ENCODE measurements around the gene RGS7BP. TPM values are rescaled to one million over a fixed set of nuclear protein-coding genes. Genes with fewer than 3 reads are reported as not detected.
"Not testable (repeated sequence)": the region's sequence is repeated elsewhere in the genome, so short reads cannot be mapped to it uniquely, and the experiment has no call there.

Gene RGS7BP
- total RNA-seq, 1 donor from 2014 or later, result 1.6 TPM

- H3K36me3 ChIP-seq (ENCODE audit: control insufficient read depth in 3 of 3, insufficient read depth in 3 of 3, low read length in 3 of 3), result no peaks in the 10 kb centered on the region
- H3K4me3 ChIP-seq (ENCODE audit: low read length in 3 of 3), result no peak overlapping the region
- no peaks in the 10 kb centered on the region for H3K9me3 ChIP-seq (ENCODE audit: control insufficient read depth in 3 of 3, low read length in 3 of 3)
- H3K9ac ChIP-seq (ENCODE audit: low read depth in 1 of 3, low read length in 3 of 3), result no peak overlapping the region
- H3K4me1 ChIP-seq (ENCODE audit: control insufficient read depth in 3 of 3, insufficient read depth in 3 of 3, low read length in 3 of 3), result no peaks in the 10 kb centered on the region
- no peaks in the 10 kb centered on the region for H3K27me3 ChIP-seq (ENCODE audit: control insufficient read depth in 3 of 3, insufficient read depth in 3 of 3, low read length in 3 of 3)
- H3K27ac ChIP-seq (ENCODE audit: low read depth, low read length), result no peak overlapping the region
Measured at GRCh38 chr5:64532657-64533056, 26.8 kb downstream of the RGS7BP start.

GRCh38 chr5:64534033-64534432 is 28.2 kb downstream of the RGS7BP start:
- Histone ChIP-seq H3K4me1 (ENCODE audit: control insufficient read depth in 3 of 3, insufficient read depth in 3 of 3, low read length in 3 of 3) (no peaks in the 10 kb centered on the region), H3K9me3 (ENCODE audit: control insufficient read depth in 3 of 3, low read length in 3 of 3) (no peaks in the 10 kb centered on the region), H3K27me3 (ENCODE audit: control insufficient read depth in 3 of 3, insufficient read depth in 3 of 3, low read length in 3 of 3) (no peaks in the 10 kb centered on the region), H3K36me3 (ENCODE audit: control insufficient read depth in 3 of 3, insufficient read depth in 3 of 3, low read length in 3 of 3) (no peaks in the 10 kb centered on the region), H3K9ac (ENCODE audit: low read depth in 1 of 3, low read length in 3 of 3) (no peak overlapping the region), H3K27ac (ENCODE audit: low read depth, low read length) (no peak overlapping the region), H3K4me3 (ENCODE audit: low read length in 3 of 3) (no peak overlapping the region)

GRCh38 chr5:64557911-64558310 is 52.1 kb downstream of the RGS7BP start:
- H3K27me3 ChIP-seq (ENCODE audit: control insufficient read depth in 3 of 3, insufficient read depth in 3 of 3, low read length in 3 of 3), result no peaks in the 10 kb centered on the region
- no peak overlapping the region for H3K4me3 ChIP-seq (ENCODE audit: low read length in 3 of 3)
- H3K4me1 ChIP-seq (ENCODE audit: control insufficient read depth in 3 of 3, insufficient read depth in 3 of 3, low read length in 3 of 3), result no peaks in the 10 kb centered on the region
- H3K9ac ChIP-seq (ENCODE audit: low read depth in 1 of 3, low read length in 3 of 3), result no peak overlapping the region
- no peak overlapping the region for H3K27ac ChIP-seq (ENCODE audit: low read depth, low read length)
- no peaks in the 10 kb centered on the region for H3K9me3 ChIP-seq (ENCODE audit: control insufficient read depth in 3 of 3, low read length in 3 of 3)
- H3K36me3 ChIP-seq (ENCODE audit: control insufficient read depth in 3 of 3, insufficient read depth in 3 of 3, low read length in 3 of 3), result no peaks in the 10 kb centered on the region

- H3K4me1 ChIP-seq (ENCODE audit: control insufficient read depth in 3 of 3, insufficient read depth in 3 of 3, low read length in 3 of 3); H3K9me3 ChIP-seq (ENCODE audit: control insufficient read depth in 3 of 3, low read length in 3 of 3); H3K4me3 ChIP-seq (ENCODE audit: low read length in 3 of 3); H3K27ac ChIP-seq (ENCODE audit: low read depth, low read length); H3K27me3 ChIP-seq (ENCODE audit: control insufficient read depth in 3 of 3, insufficient read depth in 3 of 3, low read length in 3 of 3); H3K9ac ChIP-seq (ENCODE audit: low read depth in 1 of 3, low read length in 3 of 3); H3K36me3 ChIP-seq (ENCODE audit: control insufficient read depth in 3 of 3, insufficient read depth in 3 of 3, low read length in 3 of 3): not testable (repeated sequence)
Measured at GRCh38 chr5:64558641-64559040, 52.8 kb downstream of the RGS7BP start.

GRCh38 chr5:64566310-64566916 is 60.6 kb downstream of the RGS7BP start:
- Histone ChIP-seq H3K27me3 (ENCODE audit: control insufficient read depth in 3 of 3, insufficient read depth in 3 of 3, low read length in 3 of 3) (no peaks in the 10 kb centered on the region), H3K9me3 (ENCODE audit: control insufficient read depth in 3 of 3, low read length in 3 of 3) (no peaks in the 10 kb centered on the region)

GRCh38 chr5:64569858-64570257 is 64.0 kb downstream of the RGS7BP start:
- Histone ChIP-seq H3K27me3 (ENCODE audit: control insufficient read depth in 3 of 3, insufficient read depth in 3 of 3, low read length in 3 of 3) (no peaks in the 10 kb centered on the region), H3K9me3 (ENCODE audit: control insufficient read depth in 3 of 3, low read length in 3 of 3) (no peaks in the 10 kb centered on the region), H3K9ac (ENCODE audit: low read depth in 1 of 3, low read length in 3 of 3) (no peak overlapping the region), H3K27ac (ENCODE audit: low read depth, low read length) (no peak overlapping the region), H3K36me3 (ENCODE audit: control insufficient read depth in 3 of 3, insufficient read depth in 3 of 3, low read length in 3 of 3) (no peaks in the 10 kb centered on the region), H3K4me1 (ENCODE audit: control insufficient read depth in 3 of 3, insufficient read depth in 3 of 3, low read length in 3 of 3) (no peaks in the 10 kb centered on the region), H3K4me3 (ENCODE audit: low read length in 3 of 3) (no peak overlapping the region)

More at GRCh38 chr5:64566310-64566916, 60.6 kb downstream of the RGS7BP start:
- no peak overlapping the region for H3K9ac ChIP-seq (ENCODE audit: low read depth in 1 of 3, low read length in 3 of 3)
- H3K4me1 ChIP-seq (ENCODE audit: control insufficient read depth in 3 of 3, insufficient read depth in 3 of 3, low read length in 3 of 3), result no peaks in the 10 kb centered on the region
- no peaks in the 10 kb centered on the region for H3K36me3 ChIP-seq (ENCODE audit: control insufficient read depth in 3 of 3, insufficient read depth in 3 of 3, low read length in 3 of 3)
- no peak overlapping the region for H3K4me3 ChIP-seq (ENCODE audit: low read length in 3 of 3)
- H3K27ac ChIP-seq (ENCODE audit: low read depth, low read length), result no peak overlapping the region

DNA sequence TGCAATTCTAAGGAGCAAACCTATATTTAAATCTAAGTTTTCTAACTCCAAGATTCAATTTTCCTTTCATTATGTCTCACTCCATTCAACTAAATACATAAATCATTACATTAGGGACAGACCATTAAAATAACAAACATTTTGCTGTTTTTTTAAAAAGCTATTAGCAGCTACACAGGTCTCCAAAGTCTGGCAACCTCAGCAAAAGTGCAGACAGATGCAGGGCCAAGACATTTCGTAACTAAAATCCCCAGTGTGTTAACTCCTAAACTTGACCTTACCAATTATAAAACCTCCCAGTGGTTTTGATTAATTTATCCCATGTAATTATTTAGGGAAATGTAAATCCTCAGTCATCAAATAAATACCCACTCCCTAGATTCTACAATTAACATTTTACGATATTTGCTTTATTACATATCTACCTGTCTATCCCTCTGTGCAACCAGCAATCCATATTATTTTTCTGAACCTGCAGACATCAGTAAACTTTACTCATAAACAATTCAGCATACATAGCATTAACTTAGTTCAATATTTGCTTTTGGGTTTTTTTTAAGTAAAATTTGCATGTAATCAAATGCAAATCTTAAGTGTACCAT is 64.7 kb downstream of the RGS7BP start:
- H3K4me3 ChIP-seq (ENCODE audit: low read length in 3 of 3), result no peak overlapping the region
- no peaks in the 10 kb centered on the region for H3K4me1 ChIP-seq (ENCODE audit: control insufficient read depth in 3 of 3, insufficient read depth in 3 of 3, low read length in 3 of 3)
- H3K27me3 ChIP-seq (ENCODE audit: control insufficient read depth in 3 of 3, insufficient read depth in 3 of 3, low read length in 3 of 3), result no peaks in the 10 kb centered on the region

DNA sequence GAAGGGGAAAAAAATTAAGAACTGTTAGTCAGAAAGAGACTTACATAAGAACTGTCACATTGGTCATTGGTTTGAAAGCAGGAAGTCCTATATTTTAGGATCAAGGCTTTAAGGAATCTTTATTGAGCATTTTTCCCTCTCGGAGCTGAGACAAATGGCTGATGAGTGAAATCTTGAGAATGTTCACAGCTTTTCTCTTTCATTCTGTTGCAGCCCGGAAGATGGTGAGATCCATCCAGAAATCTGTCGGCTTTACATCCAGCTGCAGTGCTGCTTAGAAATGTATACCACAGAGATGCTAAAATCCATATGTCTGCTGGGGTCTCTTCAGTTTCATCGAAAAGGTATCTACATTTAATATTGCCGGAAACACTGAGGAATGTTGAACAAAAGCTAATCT is 69.7 kb downstream of the RGS7BP start:
- no peak overlapping the region for H3K9ac ChIP-seq (ENCODE audit: low read depth in 1 of 3, low read length in 3 of 3)
- H3K9me3 ChIP-seq (ENCODE audit: control insufficient read depth in 3 of 3, low read length in 3 of 3), result no peaks in the 10 kb centered on the region
- no peaks in the 10 kb centered on the region for H3K36me3 ChIP-seq (ENCODE audit: control insufficient read depth in 3 of 3, insufficient read depth in 3 of 3, low read length in 3 of 3)
- no peak overlapping the region for H3K27ac ChIP-seq (ENCODE audit: low read depth, low read length)
- no peak overlapping the region for H3K4me3 ChIP-seq (ENCODE audit: low read length in 3 of 3)
- H3K27me3 ChIP-seq (ENCODE audit: control insufficient read depth in 3 of 3, insufficient read depth in 3 of 3, low read length in 3 of 3), result no peaks in the 10 kb centered on the region
- H3K4me1 ChIP-seq (ENCODE audit: control insufficient read depth in 3 of 3, insufficient read depth in 3 of 3, low read length in 3 of 3), result no peaks in the 10 kb centered on the region

More for the DNA sequence above, 64.7 kb downstream of the RGS7BP start:
- H3K27ac ChIP-seq (ENCODE audit: low read depth, low read length), result no peak overlapping the region
- H3K9ac ChIP-seq (ENCODE audit: low read depth in 1 of 3, low read length in 3 of 3), result no peak overlapping the region
- H3K36me3 ChIP-seq (ENCODE audit: control insufficient read depth in 3 of 3, insufficient read depth in 3 of 3, low read length in 3 of 3), result no peaks in the 10 kb centered on the region
- no peaks in the 10 kb centered on the region for H3K9me3 ChIP-seq (ENCODE audit: control insufficient read depth in 3 of 3, low read length in 3 of 3)

GRCh38 chr5:64576250-64576649 is 70.4 kb downstream of the RGS7BP start:
- H3K36me3 ChIP-seq (ENCODE audit: control insufficient read depth in 3 of 3, insufficient read depth in 3 of 3, low read length in 3 of 3), result no peaks in the 10 kb centered on the region
- H3K9ac ChIP-seq (ENCODE audit: low read depth in 1 of 3, low read length in 3 of 3), result no peak overlapping the region
- no peaks in the 10 kb centered on the region for H3K9me3 ChIP-seq (ENCODE audit: control insufficient read depth in 3 of 3, low read length in 3 of 3)
- no peak overlapping the region for H3K27ac ChIP-seq (ENCODE audit: low read depth, low read length)
- H3K27me3 ChIP-seq (ENCODE audit: control insufficient read depth in 3 of 3, insufficient read depth in 3 of 3, low read length in 3 of 3), result no peaks in the 10 kb centered on the region
- H3K4me3 ChIP-seq (ENCODE audit: low read length in 3 of 3), result peak overlapping the region in 1 of 3 donors; percentile 3
- no peaks in the 10 kb centered on the region for H3K4me1 ChIP-seq (ENCODE audit: control insufficient read depth in 3 of 3, insufficient read depth in 3 of 3, low read length in 3 of 3)

- H3K27me3 ChIP-seq (ENCODE audit: control insufficient read depth in 3 of 3, insufficient read depth in 3 of 3, low read length in 3 of 3), result no peaks in the 10 kb centered on the region
- no peak overlapping the region for H3K27ac ChIP-seq (ENCODE audit: low read depth, low read length)
- no peak overlapping the region for H3K4me3 ChIP-seq (ENCODE audit: low read length in 3 of 3)
- H3K9me3 ChIP-seq (ENCODE audit: control insufficient read depth in 3 of 3, low read length in 3 of 3), result no peaks in the 10 kb centered on the region
- H3K9ac ChIP-seq (ENCODE audit: low read depth in 1 of 3, low read length in 3 of 3), result no peak overlapping the region
- H3K36me3 ChIP-seq (ENCODE audit: control insufficient read depth in 3 of 3, insufficient read depth in 3 of 3, low read length in 3 of 3), result no peaks in the 10 kb centered on the region
- no peaks in the 10 kb centered on the region for H3K4me1 ChIP-seq (ENCODE audit: control insufficient read depth in 3 of 3, insufficient read depth in 3 of 3, low read length in 3 of 3)
Measured at GRCh38 chr5:64585646-64586045, 79.8 kb downstream of the RGS7BP start.
